GM13976 (cell line): ENCODE measurements around the gene BCKDK.
"Not testable (repeated sequence)": the region's sequence is repeated elsewhere in the genome, so short reads cannot be mapped to it uniquely, and the experiment has no call there.

Experiments used
- DNase-seq: peaks from one replicate; pipeline ENCODE4 v3.0.0; 2012; ENCODE audit warnings: low spot score
- CTCF ChIP-seq: IDR thresholded peaks from 2 replicates; pipeline ENCODE4 v1.5.1; 2012; ENCODE audit warnings: borderline replicate concordance, mild to moderate bottlenecking; ENCODE audit not compliant: insufficient read depth; ENCODE audit errors: extremely low read depth, missing control alignments, control extremely low read depth
- in situ Hi-C: fragments of 300-500 bp; cut with MboI; formaldehyde crosslinking; loops from one replicate; pipeline ENCODE4 v1.12.0; 2022; ENCODE audit warnings: low sequenced_read_pairs, mixed read lengths, inconsistent platforms; ENCODE audit not compliant: unreplicated experiment

The BCKDK gene

GRCh38 chr16:31143011-31143693 lies 35.0 kb downstream of the BCKDK start:
- TF ChIP-seq CTCF, result no peak
- in situ Hi-C loops, result no loop called here
- no peak for DNase-seq

- in situ Hi-C loops, result no loop called here
- DNase-seq, result no peak
- TF ChIP-seq CTCF, result no peak
These were observed 35.5 kb downstream of the BCKDK start for GRCh38 chr16:31143694-31144148.

GRCh38 chr16:31144418-31144817 lies 36.2 kb downstream of the BCKDK start:
- in situ Hi-C loops, DNase-seq: not testable (repeated sequence)

GRCh38 chr16:31145398-31145990 lies 37.3 kb downstream of the BCKDK start:
- no peak for TF ChIP-seq CTCF
- in situ Hi-C loops, result no loop called here
- no peak for DNase-seq

- in situ Hi-C loops, result no loop called here
- no peak for TF ChIP-seq CTCF
- no peak for DNase-seq
These were observed 39.4 kb downstream of the BCKDK start for GRCh38 chr16:31147574-31147973.

GRCh38 chr16:31148281-31148728 lies 40.1 kb downstream of the BCKDK start:
- DNase-seq, result no peak
- TF ChIP-seq CTCF, result no peak
- in situ Hi-C loops, result no loop called here

- no peak for DNase-seq
- TF ChIP-seq CTCF, result no peak
- in situ Hi-C loops, result no loop called here
These were observed 40.7 kb downstream of the BCKDK start for GRCh38 chr16:31148896-31149295.
